ENCODE data around the gene HOXD10.

The HOXD10 gene

DNA sequence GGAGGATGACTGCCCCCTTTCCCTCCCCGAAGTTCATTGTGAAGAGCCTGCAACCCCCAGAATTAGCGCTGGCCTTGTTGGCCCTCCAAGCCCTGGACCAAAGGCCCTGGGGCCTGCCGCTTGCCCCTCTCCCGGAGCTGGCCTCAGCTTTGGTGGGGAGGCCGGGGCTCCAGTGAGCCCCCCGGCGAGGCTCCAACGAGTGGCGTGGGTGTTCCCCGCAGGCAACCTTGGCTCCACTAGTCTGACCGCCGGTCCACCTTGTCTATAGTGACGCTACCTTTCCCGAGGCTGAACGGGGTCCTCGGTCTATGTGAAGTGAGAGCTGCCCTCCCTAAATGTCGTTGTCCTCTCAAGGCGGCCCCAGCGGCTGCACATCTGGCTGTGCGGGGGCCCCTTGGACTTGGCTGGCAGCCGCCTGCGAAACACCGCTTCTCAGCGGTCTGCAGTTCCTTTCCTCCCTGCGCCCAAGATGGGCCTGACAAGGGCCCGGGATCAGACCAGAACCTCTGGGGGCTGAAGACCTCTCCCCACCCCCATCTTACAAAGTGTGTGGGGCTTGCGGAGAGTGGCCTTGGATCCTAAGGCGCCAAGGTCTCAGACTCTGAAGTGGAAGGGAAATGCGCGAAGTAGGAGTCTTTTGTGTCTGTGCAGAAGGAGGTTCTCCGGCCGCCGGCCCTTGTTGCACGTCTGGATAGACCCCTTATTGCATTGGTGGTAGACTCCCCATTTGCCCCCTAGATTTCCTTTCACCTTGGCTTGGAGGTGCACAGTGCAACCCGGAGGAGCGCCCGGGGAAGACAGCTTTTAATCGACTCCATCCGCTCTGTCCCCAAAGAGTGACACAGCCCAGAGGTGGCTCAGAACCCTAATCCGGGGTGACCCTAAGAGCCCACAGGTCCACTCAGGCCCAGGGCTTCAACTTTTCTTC, 3.9 kb upstream of the HOXD10 start:
- no peak overlapping the region for H3K4me3 ChIP-seq (replicated peaks; ENCODE audit: low read depth, low read length)
- TF ChIP-seq, protein P1, sequence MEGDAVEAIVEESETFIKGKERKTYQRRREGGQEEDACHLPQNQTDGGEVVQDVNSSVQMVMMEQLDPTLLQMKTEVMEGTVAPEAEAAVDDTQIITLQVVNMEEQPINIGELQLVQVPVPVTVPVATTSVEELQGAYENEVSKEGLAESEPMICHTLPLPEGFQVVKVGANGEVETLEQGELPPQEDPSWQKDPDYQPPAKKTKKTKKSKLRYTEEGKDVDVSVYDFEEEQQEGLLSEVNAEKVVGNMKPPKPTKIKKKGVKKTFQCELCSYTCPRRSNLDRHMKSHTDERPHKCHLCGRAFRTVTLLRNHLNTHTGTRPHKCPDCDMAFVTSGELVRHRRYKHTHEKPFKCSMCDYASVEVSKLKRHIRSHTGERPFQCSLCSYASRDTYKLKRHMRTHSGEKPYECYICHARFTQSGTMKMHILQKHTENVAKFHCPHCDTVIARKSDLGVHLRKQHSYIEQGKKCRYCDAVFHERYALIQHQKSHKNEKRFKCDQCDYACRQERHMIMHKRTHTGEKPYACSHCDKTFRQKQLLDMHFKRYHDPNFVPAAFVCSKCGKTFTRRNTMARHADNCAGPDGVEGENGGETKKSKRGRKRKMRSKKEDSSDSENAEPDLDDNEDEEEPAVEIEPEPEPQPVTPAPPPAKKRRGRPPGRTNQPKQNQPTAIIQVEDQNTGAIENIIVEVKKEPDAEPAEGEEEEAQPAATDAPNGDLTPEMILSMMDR (IDR thresholded peaks at IDR 0.05; ENCODE audit: low read length, missing control alignments): no peak
- no peak for DNase-seq (ENCODE audit: low read depth)

DNA sequence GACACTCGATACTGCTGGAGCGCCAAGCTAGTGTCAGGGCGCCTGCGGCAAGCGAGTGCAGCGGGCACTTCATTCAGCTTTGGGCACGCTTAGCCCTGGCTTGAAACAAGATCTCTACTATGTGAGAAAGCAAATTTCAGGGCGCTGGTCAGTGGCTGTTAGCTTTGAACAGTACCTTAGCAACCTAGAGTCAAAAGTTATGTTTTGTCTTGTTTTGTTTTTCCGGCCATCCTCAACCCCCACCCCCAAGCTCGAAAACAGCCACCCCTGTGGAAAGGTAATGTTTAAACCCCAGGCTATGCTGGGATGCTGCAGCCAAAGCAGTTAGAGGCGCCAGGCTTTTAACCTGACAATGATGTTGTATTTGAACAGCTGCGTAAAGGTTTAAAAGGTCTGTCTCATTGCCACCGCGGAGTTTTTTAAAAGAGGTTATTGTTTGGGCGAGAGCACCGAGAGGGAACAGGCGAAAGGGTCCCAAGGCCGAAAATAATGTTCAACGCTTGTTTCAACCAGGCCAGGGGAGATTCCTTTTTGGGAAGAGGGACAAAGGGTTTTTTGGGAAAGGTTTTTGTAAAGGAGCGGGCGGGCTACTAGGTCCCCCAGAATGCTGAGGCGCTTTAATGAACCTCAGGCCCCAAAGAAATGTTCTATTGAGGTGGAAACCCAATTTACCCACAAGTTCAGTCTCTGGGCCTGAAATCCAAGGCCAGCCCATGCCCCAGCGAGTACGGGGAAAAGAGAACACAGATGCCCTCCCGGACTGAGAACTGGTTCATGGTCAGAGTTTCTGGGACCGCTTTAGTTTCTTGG, 2.3 kb upstream of the HOXD10 start:
- TF ChIP-seq, protein P1 (IDR thresholded peaks at IDR 0.05; ENCODE audit: low read length, missing control alignments): no peak
- no peak overlapping the region for H3K4me3 ChIP-seq (replicated peaks; ENCODE audit: low read depth, low read length)
- DNase-seq (ENCODE audit: low read depth): no peak

DNA sequence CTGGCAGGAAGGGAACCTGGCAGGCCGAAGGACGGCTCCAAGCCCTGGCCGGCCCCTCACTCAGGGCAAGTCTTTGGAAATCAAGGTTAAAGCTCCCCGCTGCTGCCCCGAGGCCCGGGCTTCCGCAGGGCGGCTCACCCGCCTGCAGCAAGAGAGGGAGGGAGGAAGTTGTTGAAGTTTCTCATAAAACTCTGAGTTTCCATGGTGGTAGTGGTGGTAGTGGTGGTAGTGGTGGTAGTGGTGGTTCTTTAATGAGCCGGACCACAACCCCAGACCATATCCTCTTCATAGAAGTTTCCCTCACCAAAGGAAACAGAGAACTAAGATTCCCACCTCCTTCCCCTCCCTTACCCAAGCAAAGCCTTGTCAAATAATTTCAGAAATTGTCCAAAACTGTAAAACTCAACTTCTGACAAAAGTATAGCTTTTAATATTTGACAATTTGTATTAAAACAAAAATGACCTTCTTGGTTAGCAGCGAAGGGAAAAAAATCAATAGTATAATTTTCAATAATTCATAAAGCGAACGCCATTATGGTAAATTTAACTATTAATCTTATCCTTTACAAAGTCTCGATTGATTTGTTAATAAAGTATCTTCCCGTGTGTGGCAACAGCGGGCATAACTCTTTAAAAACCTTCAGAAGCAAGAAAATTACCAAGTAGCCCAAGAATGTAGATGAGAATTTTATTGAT, 1.5 kb upstream of the HOXD10 start:
- no peak for DNase-seq (ENCODE audit: low read depth)
- TF ChIP-seq, protein P1 (IDR thresholded peaks at IDR 0.05; ENCODE audit: low read length, missing control alignments): no peak
- no peak overlapping the region for H3K4me3 ChIP-seq (replicated peaks; ENCODE audit: low read depth, low read length)

DNA sequence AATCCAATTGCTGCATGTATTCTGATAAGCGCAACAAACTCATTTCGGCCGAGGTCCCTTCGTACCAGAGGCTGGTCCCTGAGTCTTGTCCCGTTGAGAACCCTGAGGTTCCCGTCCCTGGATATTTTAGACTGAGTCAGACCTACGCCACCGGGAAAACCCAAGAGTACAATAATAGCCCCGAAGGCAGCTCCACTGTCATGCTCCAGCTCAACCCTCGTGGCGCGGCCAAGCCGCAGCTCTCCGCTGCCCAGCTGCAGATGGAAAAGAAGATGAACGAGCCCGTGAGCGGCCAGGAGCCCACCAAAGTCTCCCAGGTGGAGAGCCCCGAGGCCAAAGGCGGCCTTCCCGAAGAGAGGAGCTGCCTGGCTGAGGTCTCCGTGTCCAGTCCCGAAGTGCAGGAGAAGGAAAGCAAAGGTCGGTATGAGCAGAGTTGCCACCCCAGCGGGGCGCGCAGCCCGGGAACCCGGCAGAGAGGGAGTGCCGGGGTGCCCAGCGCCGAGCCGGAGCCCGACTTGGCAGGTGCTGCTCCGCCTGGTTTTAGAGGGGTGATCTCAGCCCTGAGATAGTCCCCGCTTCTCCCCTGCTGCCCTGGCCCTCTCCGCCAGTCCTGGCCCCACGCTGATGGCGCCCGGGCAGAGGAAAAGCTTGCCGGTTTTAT, 714 bp downstream of the HOXD10 start:
- H3K4me3 ChIP-seq (replicated peaks; ENCODE audit: low read depth, low read length): no peak overlapping the region
- no peak for DNase-seq (ENCODE audit: low read depth)
- TF ChIP-seq, protein P1 (IDR thresholded peaks at IDR 0.05; ENCODE audit: low read length, missing control alignments): no peak

DNA sequence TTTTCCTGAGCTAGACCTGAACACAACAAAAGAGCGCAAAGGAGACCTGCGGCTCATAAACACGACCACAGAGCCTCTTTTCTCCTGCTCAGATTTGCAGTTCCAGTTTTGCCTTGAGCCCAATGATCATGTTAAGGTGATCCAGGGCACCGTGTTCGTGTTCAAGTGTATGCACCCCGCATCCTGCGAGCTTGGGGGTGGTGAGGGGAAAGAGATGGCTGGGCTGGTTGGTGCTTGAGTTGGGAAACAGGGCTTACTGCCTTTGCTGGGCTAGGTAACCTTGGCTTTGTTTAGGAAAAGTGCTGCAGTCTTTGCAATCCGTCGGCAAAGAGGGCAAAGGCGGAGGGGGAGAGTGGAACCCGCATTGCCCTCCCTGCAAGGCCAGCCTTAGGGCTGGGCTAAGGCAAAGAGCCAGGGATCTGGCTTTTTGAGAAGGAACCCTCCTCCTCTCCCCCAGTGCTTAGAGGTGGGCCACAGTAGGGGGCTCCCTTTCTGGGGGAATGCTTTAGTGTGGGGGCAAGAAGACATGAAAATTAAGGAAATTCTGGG, 1.3 kb downstream of the HOXD10 start:
- H3K4me3 ChIP-seq (replicated peaks; ENCODE audit: low read depth, low read length): no peak overlapping the region
- no peak for DNase-seq (ENCODE audit: low read depth)
- TF ChIP-seq, protein P1 (IDR thresholded peaks at IDR 0.05; ENCODE audit: low read length, missing control alignments): no peak
